Stimulated activated CD8-positive, alpha-beta memory T cell treated with anti-CD3 and anti-CD28 coated beads, Interleukin-15, amount 100 ng/mL, for 4 hours (primary cell): ENCODE results near the gene MC3R.

Experiments
- DNase-seq, 2 donors: peaks; one replicate each; pipeline ENCODE4 v3.0.0-alpha.2; 2020; ENCODE audit warnings: low read depth in 2 of 2

MC3R gene

DNA sequence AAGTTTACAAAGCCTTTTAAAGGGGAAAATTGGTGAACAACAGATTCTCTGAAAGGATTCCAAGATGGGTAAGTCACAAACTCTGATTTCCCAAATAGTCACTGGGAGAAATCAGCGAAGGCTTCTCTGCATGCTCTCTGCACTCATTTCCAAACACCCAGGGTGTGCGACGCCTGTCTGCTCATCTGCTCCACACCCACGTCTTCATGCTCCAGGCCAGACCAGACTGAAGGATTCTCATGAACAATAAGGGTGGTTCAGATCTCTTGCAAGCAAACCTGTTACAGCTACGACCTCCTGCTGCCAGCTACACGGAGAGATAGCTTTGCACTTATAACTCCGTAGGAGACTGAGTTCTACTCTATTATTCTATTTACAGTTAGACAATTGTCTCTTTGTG, 1.4 kb downstream of the MC3R start:
- DNase-seq, result no peak

DNA sequence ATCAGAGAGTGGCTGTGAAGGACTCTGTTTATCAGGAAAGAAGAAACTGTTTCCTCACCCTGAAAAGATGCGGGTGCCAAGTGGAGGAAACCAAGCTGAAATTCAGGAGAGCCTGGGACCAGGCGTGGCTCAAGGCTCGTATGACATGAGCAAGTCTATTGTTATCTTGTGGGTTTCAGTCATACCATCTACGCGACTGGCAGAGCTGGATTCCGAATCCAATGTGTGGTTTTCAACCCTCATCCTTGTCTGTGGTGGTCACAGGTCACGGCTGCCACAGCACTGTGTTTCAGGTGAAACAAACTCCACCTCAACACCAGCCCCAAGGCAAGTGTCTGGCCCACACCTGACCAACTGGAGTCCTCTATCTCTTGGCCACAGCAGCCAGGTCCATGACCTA, 9.1 kb downstream of the MC3R start:
- no peak for DNase-seq

DNA sequence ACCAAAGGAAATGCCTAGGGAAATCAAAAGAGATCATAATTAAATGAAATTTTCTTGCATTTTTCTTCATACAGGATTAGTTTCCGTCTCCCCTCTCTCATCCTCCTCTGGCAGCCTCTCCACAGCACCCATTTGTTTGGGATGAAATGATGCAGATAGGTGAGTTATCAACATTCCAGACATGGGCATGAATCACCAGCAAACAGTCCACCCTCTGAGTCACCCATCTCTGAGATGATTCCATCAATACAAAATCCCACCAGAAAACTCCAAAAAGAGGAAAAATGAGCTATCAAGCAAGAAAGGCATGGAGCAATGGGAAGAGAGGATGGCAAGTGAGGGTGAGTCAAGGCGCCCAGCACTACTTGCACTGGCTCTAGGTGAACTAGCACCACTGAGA, 11.4 kb downstream of the MC3R start:
- no peak for DNase-seq

GRCh38 chr20:56268536-56268935, 20.0 kb downstream of the MC3R start:
- DNase-seq, result no peak

GRCh38 chr20:56271974-56272373, 23.4 kb downstream of the MC3R start:
- no peak for DNase-seq

DNA sequence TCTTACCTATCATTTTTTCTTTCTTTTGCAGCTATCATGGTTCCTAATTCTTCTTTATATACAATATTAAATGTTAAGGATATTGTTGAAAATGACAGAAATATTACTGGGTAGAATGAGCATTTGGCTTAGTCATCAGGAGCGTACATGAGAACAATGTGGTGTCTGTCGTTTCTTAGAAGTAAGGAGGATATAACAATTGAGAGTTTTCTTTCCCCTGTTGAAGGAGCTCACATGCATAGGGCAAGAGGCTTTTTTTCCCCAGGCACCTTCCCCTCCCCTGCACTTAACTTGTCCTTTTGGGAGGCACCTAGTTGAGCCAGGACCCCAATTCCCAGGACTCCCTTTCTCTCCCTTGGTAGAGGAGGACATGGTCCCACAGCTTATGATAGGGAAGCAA, 25.0 kb downstream of the MC3R start:
- no peak for DNase-seq

DNA sequence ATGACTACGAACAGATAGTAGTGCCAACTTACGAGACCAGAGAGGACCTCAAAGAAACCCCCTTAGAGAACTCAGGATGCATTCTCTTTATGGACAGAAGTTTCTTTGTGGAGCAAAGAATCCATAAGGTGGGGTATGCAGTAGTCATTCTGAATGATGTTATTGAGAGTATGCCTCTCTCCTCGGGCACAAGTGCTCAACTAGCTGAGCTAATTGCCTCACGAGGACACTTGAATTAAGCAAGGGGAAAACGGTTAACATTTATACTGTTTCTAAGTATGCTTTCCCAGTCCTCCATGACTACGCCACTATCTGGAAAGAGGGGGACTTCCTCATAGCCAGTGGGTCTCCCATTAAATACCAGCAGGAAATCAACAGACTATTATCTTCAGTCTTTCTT, 25.6 kb downstream of the MC3R start:
- DNase-seq, result no peak

- DNase-seq, result no peak
These were observed 29.7 kb downstream of the MC3R start for GRCh38 chr20:56278196-56278595.

- no peak for DNase-seq
These were observed 37.0 kb downstream of the MC3R start for GRCh38 chr20:56285496-56285895.

- no peak for DNase-seq
These were observed 41.1 kb downstream of the MC3R start for GRCh38 chr20:56289652-56290051.

GRCh38 chr20:56299362-56299761, 50.8 kb downstream of the MC3R start:
- DNase-seq, result no peak
